ENCODE measurements around the gene ZNF83. TPM values are rescaled to one million over a fixed set of nuclear protein-coding genes. Genes with fewer than 3 reads are reported as not detected.

The ZNF83 gene
- total RNA-seq, 1 experiment from 2014 or later, result 54.6 TPM

GRCh38 chr19:52592301-52592700, 45.9 kb downstream of the ZNF83 start:
- H3K36me3 ChIP-seq (ENCODE audit: low read depth), result peaks cover 26% of the 10 kb centered on the region
- no peak for DNase-seq
- no peaks in the 10 kb centered on the region for H3K9me2 ChIP-seq (ENCODE audit: insufficient read depth)
- no peaks in the 10 kb centered on the region for H3K4me1 ChIP-seq (replicated peaks; ENCODE audit: insufficient read depth)
- no peaks in the 10 kb centered on the region for H3F3A ChIP-seq (ENCODE audit: insufficient read depth, low read depth)
- no peak overlapping the region for H3K27ac ChIP-seq
- TF ChIP-seq, protein P1, sequence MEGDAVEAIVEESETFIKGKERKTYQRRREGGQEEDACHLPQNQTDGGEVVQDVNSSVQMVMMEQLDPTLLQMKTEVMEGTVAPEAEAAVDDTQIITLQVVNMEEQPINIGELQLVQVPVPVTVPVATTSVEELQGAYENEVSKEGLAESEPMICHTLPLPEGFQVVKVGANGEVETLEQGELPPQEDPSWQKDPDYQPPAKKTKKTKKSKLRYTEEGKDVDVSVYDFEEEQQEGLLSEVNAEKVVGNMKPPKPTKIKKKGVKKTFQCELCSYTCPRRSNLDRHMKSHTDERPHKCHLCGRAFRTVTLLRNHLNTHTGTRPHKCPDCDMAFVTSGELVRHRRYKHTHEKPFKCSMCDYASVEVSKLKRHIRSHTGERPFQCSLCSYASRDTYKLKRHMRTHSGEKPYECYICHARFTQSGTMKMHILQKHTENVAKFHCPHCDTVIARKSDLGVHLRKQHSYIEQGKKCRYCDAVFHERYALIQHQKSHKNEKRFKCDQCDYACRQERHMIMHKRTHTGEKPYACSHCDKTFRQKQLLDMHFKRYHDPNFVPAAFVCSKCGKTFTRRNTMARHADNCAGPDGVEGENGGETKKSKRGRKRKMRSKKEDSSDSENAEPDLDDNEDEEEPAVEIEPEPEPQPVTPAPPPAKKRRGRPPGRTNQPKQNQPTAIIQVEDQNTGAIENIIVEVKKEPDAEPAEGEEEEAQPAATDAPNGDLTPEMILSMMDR (conservative IDR thresholded peaks at IDR 0.05), result no peak
- no peak for TF ChIP-seq EZH2 (IDR thresholded peaks at IDR 0.05; ENCODE audit: low read depth)
- ChIA-PET CTCF (no interaction called here), POLR2A (ENCODE audit: unreplicated experiment) (no interaction called here)
- no peaks in the 10 kb centered on the region for H3K27me3 ChIP-seq (ENCODE audit: insufficient read depth, low read depth)
- no peak overlapping the region for H2AFZ ChIP-seq
- peaks cover 50% of the 10 kb centered on the region for H3K9me3 ChIP-seq (ENCODE audit: insufficient read depth, low read depth)
- no peak overlapping the region for H3K4me2 ChIP-seq
- BruUV-seq (replicated peaks), result no TSS peak
- intact Hi-C loops (cut with micrococcal nuclease; ENCODE audit: unreplicated experiment), result no loop called here
- no peak overlapping the region for H3K4me3 ChIP-seq
- H4K20me1 ChIP-seq (ENCODE audit: insufficient read depth), result no peaks in the 10 kb centered on the region
- H3K79me2 ChIP-seq (ENCODE audit: low read depth), result no peaks in the 10 kb centered on the region

GRCh38 chr19:52590728-52591127, 47.4 kb downstream of the ZNF83 start:
- intact Hi-C loops (cut with micrococcal nuclease; ENCODE audit: unreplicated experiment), result no loop called here
- Histone ChIP-seq H3K9me2 (ENCODE audit: insufficient read depth) (no peaks in the 10 kb centered on the region), H3K9me3 (ENCODE audit: insufficient read depth, low read depth) (peaks cover 39% of the 10 kb centered on the region; the same call in 1 of the 2 replicates), H3F3A (ENCODE audit: insufficient read depth, low read depth) (no peaks in the 10 kb centered on the region), H2AFZ (no peak overlapping the region), H3K36me3 (ENCODE audit: low read depth) (peaks cover 18% of the 10 kb centered on the region), H3K27ac (no peak overlapping the region), H3K4me3 (no peak overlapping the region), H3K79me2 (ENCODE audit: low read depth) (no peaks in the 10 kb centered on the region), H3K4me2 (no peak overlapping the region), H3K4me1 (replicated peaks; ENCODE audit: insufficient read depth) (no peaks in the 10 kb centered on the region), H4K20me1 (ENCODE audit: insufficient read depth) (no peaks in the 10 kb centered on the region), H3K27me3 (ENCODE audit: insufficient read depth, low read depth) (no peaks in the 10 kb centered on the region)
- TF ChIP-seq, protein P1 (conservative IDR thresholded peaks at IDR 0.05), result no peak
- TF ChIP-seq EZH2 (IDR thresholded peaks at IDR 0.05; ENCODE audit: low read depth), result no peak
- no TSS peak for BruUV-seq (replicated peaks)
- no peak for DNase-seq
- CTCF ChIA-PET, result no interaction called here
- POLR2A ChIA-PET (ENCODE audit: unreplicated experiment), result no interaction called here

DNA sequence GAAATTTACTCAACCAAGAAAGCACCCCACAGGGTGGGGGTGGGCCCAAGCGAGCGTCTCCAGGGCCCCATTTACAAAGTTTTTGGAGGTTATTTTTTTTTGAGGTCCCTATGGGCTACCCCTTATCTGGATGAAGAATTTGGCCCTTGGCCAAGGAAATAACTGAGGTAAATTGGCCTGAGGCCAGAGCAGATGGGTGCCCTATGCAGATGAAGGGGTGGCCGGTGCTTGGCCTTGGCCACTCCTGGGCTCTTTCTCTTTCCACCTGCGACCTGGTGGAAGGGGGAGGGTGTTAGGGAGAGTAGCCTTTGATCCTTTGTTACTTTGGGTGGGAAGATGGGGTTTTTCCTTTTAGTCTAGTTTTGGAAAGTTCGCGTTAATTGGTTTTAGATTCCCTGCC, 52.6 kb downstream of the ZNF83 start:
- CTCF ChIA-PET, result no interaction called here
- intact Hi-C loops (cut with micrococcal nuclease; ENCODE audit: unreplicated experiment), result no loop called here

More for the DNA sequence above, 52.6 kb downstream of the ZNF83 start:
- no peaks in the 10 kb centered on the region for H3F3A ChIP-seq (ENCODE audit: insufficient read depth, low read depth)
- peaks cover 67% of the 10 kb centered on the region for H3K9me3 ChIP-seq (ENCODE audit: insufficient read depth, low read depth)
- peaks cover 59% of the 10 kb centered on the region for H3K36me3 ChIP-seq (ENCODE audit: low read depth)
- no TSS peak for BruUV-seq (replicated peaks)
- no peak overlapping the region for H3K27ac ChIP-seq
- no peaks in the 10 kb centered on the region for H3K9me2 ChIP-seq (ENCODE audit: insufficient read depth)
- H3K27me3 ChIP-seq (ENCODE audit: insufficient read depth, low read depth), result no peaks in the 10 kb centered on the region
- POLR2A ChIA-PET (ENCODE audit: unreplicated experiment), result no interaction called here
- DNase-seq, result no peak
- H2AFZ ChIP-seq, result no peak overlapping the region
- no peaks in the 10 kb centered on the region for H4K20me1 ChIP-seq (ENCODE audit: insufficient read depth)
- H3K4me1 ChIP-seq (replicated peaks; ENCODE audit: insufficient read depth), result no peaks in the 10 kb centered on the region
- H3K4me3 ChIP-seq, result no peak overlapping the region
- H3K79me2 ChIP-seq (ENCODE audit: low read depth), result no peaks in the 10 kb centered on the region
- TF ChIP-seq EZH2 (IDR thresholded peaks at IDR 0.05; ENCODE audit: low read depth), result no peak
- TF ChIP-seq, protein P1 (conservative IDR thresholded peaks at IDR 0.05), result no peak
- no peak overlapping the region for H3K4me2 ChIP-seq
